ENCODE measurements around the gene CHST9. TPM values are rescaled to one million over a fixed set of nuclear protein-coding genes. Genes with fewer than 3 reads are reported as not detected.

Gene CHST9
- polyA plus RNA-seq, 1 donor (not counting 4 experiments of a cell fraction or from before 2014, with no cell fraction given), result 0.07 TPM

DNA sequence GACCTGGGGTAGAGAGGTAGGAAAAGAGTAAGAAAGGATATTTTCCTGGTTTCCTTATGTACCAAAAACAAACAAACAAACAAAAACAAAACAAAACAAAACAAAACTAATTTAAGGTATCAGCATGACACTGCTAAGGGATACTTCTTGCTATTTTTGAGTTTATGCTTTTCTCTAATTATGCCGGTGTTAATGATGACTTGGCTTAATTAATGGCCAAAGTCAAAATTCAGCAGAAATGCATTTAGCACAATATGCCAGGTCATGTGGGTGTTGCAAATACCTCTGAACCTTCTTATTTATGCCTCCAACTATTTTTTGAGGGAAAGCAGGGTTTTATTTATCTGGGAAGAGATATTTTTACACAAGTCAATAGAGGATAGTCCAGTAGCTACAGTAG lies 3.2 kb upstream of the CHST9 start:
- FAIRE-seq, result no peak
- H4K20me1 ChIP-seq (ENCODE audit: control insufficient read depth, extremely low read depth, insufficient read depth, low read length), result no peaks in the 10 kb centered on the region
- no peaks in the 10 kb centered on the region for H3K9me1 ChIP-seq (ENCODE audit: control insufficient read depth, extremely low read depth, insufficient read depth, low read length)
- no peak overlapping the region for H3K4me2 ChIP-seq (ENCODE audit: control insufficient read depth, extremely low read depth, insufficient read depth, low read depth, low read length)
- dilution Hi-C loops (cut with MboI; ENCODE audit: extremely low pct_ligation_motif_present, low sequenced_read_pairs), result no loop called here
- no peak overlapping the region for H2AFZ ChIP-seq (ENCODE audit: control insufficient read depth, low read length)
- H3K4me1 ChIP-seq (ENCODE audit: control insufficient read depth, extremely low read depth, insufficient read depth, low read length), result peaks cover 4% of the 10 kb centered on the region
- DNase-seq (ENCODE audit: low read depth, low spot score), result no peak
- peaks cover 18% of the 10 kb centered on the region for H3K27me3 ChIP-seq (ENCODE audit: control insufficient read depth, extremely low read depth, insufficient read depth, low read length)
- no peaks in the 10 kb centered on the region for H3K36me3 ChIP-seq (ENCODE audit: control insufficient read depth in 2 of 2, extremely low read depth in 1 of 2, insufficient read depth in 2 of 2, low read length in 2 of 2)
- no peak overlapping the region for H3K9ac ChIP-seq (ENCODE audit: control insufficient read depth, extremely low read depth, insufficient read depth, low read length)
- H3K9me3 ChIP-seq (ENCODE audit: control insufficient read depth, low read depth, low read length), result no peaks in the 10 kb centered on the region
- no peak overlapping the region for H3K4me3 ChIP-seq (ENCODE audit: control insufficient read depth in 2 of 3, extremely low read depth in 1 of 3, insufficient read depth in 2 of 3, low read depth in 1 of 3, low read length in 3 of 3)
- TF ChIP-seq EZH2 (IDR thresholded peaks at IDR 0.05; ENCODE audit: low read length) (no peak), CTCF (optimal IDR thresholded peaks at IDR 0.05 in 1 of 3, IDR thresholded peaks at IDR 0.05 in 1 of 3, conservative IDR thresholded peaks at IDR 0.05 in 1 of 3; ENCODE audit: extremely low read depth in 1 of 3, insufficient read depth in 2 of 3, low read length in 3 of 3) (no peak)
- H3K27ac ChIP-seq (ENCODE audit: control insufficient read depth, insufficient read depth, low read length), result no peak overlapping the region
- no peaks in the 10 kb centered on the region for H3K79me2 ChIP-seq (ENCODE audit: control insufficient read depth, insufficient read depth, low read length)

- no peak overlapping the region for H3K4me2 ChIP-seq (ENCODE audit: control insufficient read depth, extremely low read depth, insufficient read depth, low read depth, low read length)
- no peak for FAIRE-seq
- H3K9ac ChIP-seq (ENCODE audit: control insufficient read depth, extremely low read depth, insufficient read depth, low read length), result no peak overlapping the region
These were observed 789 bp upstream of the CHST9 start for GRCh38 chr18:27185897-27186296.

More at GRCh38 chr18:27185897-27186296, 789 bp upstream of the CHST9 start:
- Histone ChIP-seq H3K4me1 (ENCODE audit: control insufficient read depth, extremely low read depth, insufficient read depth, low read length) (peaks cover 4% of the 10 kb centered on the region), H3K9me3 (ENCODE audit: control insufficient read depth, low read depth, low read length) (no peaks in the 10 kb centered on the region), H3K27me3 (ENCODE audit: control insufficient read depth, extremely low read depth, insufficient read depth, low read length) (peaks cover 18% of the 10 kb centered on the region), H3K79me2 (ENCODE audit: control insufficient read depth, insufficient read depth, low read length) (no peaks in the 10 kb centered on the region), H2AFZ (ENCODE audit: control insufficient read depth, low read length) (no peak overlapping the region), H3K9me1 (ENCODE audit: control insufficient read depth, extremely low read depth, insufficient read depth, low read length) (no peaks in the 10 kb centered on the region), H3K4me3 (ENCODE audit: control insufficient read depth in 2 of 3, extremely low read depth in 1 of 3, insufficient read depth in 2 of 3, low read depth in 1 of 3, low read length in 3 of 3) (no peak overlapping the region), H3K27ac (ENCODE audit: control insufficient read depth, insufficient read depth, low read length) (no peak overlapping the region), H4K20me1 (ENCODE audit: control insufficient read depth, extremely low read depth, insufficient read depth, low read length) (no peaks in the 10 kb centered on the region), H3K36me3 (ENCODE audit: control insufficient read depth in 2 of 2, extremely low read depth in 1 of 2, insufficient read depth in 2 of 2, low read length in 2 of 2) (no peaks in the 10 kb centered on the region)
- no peak for TF ChIP-seq EZH2 (IDR thresholded peaks at IDR 0.05; ENCODE audit: low read length)
- TF ChIP-seq CTCF (optimal IDR thresholded peaks at IDR 0.05 in 1 of 3, IDR thresholded peaks at IDR 0.05 in 1 of 3, conservative IDR thresholded peaks at IDR 0.05 in 1 of 3; ENCODE audit: extremely low read depth in 1 of 3, insufficient read depth in 2 of 3, low read length in 3 of 3), result no peak
- no peak for DNase-seq (ENCODE audit: low read depth, low spot score)
- dilution Hi-C loops (cut with MboI; ENCODE audit: extremely low pct_ligation_motif_present, low sequenced_read_pairs), result no loop called here

Data from keratinocyte (primary cell).